Activated CD4-positive, alpha-beta T cell treated with anti-CD3 and anti-CD28 coated beads, Interleukin-2, Interleukin-6, amounts not matched to agents 100 ng/mL and 50 ng/mL, durations not matched to agents 16 hours and 8 hours (primary cell): Measurements from ENCODE around the gene RPRM.
A peak's percentile ranks its signal among the peaks of the same experiment; 100 is the strongest.
"Not testable (repeated sequence)": the region's sequence is repeated elsewhere in the genome, so short reads cannot be mapped to it uniquely, and the experiment has no call there.

Experiments
- DNase-seq: peaks from one replicate; pipeline ENCODE4 v3.0.0-alpha.2; 2020

Gene RPRM

DNA sequence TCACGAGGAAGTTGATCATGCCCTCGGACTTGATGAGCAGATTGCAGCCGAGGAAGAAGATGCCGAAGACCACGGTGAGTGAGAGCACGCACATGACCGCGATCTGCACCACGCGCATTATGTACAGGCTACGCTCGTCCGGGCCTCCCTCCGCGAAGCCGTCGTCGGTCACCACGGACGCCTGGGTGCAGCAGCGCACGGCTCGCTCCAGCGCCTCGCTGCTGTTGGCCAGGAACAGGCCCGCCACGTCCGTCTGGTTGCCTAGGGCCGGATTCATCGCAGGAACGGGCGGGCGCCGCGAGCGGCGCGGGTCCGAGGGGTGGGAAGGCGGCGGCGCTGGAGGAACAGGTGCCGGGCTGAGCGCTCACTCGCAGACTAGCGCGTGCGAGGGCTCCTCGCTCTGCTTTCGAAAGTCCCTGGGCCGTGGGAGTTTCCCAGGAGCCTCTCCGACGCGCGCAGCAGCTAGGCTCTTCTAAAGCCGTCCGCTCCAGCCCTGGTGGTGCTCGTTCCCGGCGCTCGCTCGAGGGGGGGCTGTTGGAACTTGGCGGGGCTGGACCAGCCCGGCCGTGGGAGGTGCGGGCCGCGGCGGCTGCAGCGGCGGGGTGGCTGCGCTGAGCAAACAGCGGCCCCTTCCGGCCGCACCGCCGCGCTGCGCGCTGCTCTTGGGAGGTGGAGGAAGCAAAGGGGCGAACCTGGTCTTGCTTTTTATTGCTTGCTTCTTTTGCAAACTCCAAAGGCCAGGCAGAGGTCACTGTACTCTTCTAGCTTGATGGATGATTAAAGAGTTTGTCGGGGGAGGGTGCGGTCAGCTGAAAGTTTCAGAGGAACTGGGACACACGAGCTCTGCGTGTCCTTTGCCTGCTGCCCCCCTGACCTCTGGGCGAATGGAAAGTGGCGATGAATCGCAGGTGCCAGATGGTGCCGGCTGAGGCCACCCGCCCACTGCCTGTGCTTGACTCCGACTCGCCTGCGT lies at the start of gene RPRM:
RPRM (minus strand) TSS at position 474 of the 973 bp plus-strand sequence; CDS start at position 277, 197 bp downstream.
- peak; percentile 74 for DNase-seq

DNA sequence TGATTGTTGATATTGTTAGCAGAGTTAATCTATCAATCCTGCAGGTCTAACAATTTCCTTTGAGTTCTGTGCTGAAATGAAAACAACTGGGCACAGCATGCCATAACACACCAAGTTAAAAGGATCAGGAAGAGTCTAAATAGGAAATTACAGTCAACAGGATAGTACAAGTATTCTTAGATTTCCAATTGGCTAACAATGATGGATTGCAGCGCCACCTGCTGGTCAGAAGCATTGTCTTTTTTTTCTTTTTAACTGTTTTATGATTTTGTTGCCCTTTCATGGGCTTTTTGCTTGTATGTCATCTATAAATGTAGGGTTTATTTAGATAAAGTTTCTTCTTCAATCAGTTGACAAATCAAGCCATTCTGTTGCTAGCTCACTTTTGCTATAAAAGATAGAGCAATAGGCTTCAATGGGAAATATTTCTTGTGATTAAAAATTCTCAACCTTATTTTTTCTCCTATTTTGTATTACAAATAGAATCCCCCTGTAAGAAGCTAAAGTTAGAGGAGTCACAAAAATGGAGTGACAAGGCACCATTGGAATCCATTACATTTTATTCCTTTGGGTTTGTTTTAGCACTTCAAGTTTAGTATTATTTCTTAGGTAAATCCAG lies 40.8 kb upstream of the RPRM start:
- DNase-seq = peak; percentile 54

DNA sequence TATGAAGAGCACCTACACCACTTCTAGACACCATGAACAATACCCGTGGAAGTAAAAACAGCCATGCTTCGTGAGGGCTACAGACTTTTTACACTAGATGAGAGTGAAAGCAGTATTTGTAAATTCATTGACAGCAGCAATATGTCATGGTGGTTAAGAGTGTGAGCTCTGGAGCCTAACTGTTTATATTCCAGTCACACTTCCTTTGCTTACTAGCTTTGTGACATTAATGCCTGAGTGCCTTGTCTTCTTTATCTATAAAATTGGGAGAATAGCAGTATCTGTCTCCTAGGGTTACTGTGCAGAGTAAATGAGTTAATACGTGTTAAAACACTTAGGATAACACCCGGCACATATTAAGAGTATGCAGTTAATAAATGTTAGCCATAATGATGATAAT lies 33.8 kb upstream of the RPRM start:
- DNase-seq = no peak

GRCh38 chr2:153510996-153511395 lies 32.4 kb upstream of the RPRM start:
- DNase-seq = no peak

GRCh38 chr2:153509133-153509532 lies 30.6 kb upstream of the RPRM start:
- no peak for DNase-seq

DNA sequence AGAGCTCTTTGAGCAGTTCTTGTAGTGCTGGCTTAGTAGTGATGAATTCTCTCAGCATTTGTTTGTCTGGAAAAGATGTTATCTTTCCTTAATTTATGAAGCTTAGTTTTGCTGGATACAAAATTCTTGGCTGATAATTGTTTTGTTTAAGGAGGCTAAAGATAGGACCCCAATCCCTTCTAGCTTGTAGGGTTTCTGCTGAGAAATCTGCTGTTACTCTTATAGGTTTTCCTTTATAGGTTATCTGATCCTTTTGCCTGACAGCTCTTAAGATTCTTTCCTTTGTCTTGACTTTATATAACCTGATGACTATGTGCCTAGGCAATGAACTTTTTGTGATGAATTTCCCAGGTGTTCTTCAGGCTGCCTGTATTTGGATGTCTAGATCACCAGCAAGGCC lies 27.9 kb upstream of the RPRM start:
- DNase-seq = not testable (repeated sequence)

DNA sequence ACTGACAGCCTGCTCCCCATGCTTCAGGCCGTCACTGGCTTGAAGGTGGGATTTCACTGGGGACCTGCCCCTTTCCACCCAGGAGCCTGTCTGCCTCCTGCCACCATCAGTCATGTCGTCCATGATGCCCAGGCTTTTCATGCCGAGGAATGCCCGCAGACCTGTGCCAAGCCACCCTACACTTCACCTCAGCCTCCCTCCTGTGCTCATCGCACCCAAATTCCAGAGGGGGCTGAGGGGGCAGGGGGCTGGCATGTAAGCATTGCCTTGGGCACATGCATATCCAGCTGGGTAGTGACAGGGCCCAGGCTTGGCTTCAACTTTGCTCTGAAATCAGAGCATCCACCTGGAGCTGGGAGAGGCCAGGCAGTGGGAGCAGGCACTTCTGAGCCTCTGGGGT lies 20.9 kb upstream of the RPRM start:
- no peak for DNase-seq

DNA sequence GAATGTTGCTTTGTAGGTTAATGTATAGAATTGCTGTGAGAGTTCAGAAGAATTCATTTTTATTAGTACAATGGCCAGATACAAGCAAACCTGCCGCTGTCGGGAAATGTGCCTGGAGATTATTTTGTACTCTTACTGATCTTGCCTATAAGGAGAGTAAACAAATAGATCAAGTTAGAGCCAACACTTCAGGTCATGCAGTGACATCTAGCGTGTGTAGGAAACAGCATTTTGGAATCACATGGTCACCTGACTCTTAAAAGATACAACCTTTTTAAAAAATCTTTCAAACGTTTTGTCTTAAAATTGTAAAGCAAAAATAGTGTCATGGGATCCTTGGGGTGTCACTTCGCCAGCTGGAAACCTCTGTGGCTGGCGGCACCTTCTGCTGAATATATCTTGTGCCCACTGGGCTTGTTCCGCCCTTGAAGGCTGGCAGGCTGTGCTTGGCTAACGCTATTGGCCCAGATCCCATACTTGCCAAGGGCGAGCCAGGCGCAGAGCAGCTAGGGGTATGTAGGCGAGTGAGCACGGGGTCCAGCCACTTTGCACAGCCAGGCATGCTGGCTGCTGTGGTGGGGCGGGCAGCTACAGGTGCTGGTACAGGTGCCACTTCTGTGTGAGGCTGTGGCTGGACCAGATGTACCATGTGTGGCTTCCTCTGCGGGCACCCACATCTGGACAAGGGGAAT lies 19.5 kb upstream of the RPRM start:
- no peak for DNase-seq

- DNase-seq = no peak
These were observed 17.2 kb upstream of the RPRM start for GRCh38 chr2:153495725-153496124.

DNA sequence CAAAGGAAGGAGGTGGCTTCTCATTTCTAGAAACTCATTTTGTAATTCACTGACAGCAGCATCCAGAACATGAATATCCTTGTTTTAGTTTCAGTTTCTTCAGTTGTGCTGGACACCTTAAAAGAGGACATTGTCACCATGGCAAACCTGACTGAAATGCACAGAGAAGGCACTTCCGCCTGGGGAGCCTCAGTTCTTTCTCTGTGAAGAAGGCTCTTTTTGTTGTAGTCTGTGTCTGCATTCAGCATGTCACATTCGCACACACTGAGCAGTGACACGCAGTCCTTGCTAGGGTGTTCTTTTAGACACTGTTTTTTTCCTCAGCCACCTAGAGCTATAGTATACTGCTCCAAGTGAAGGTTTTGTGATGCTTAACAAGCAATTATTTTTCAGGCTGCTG lies 9.5 kb upstream of the RPRM start:
- no peak for DNase-seq

DNA sequence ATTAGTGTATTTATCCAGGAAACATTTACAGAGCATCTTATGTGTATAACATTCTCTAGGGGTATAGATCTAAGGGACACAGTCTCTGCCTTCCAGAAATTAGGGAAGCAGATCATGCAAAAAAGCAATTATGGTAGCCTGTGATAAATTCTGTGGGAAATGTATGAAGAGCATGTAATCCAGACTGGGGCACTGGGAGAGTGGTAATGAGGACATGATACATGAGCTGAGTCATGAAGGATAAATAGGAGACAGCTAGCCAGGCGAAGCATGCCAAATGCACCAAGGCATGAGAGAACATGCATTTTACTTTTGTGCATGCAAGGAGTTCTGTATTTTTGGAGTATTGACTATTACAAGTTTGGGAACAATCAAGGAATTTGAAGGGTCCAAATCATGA lies 8.9 kb upstream of the RPRM start:
- DNase-seq = no peak

DNA sequence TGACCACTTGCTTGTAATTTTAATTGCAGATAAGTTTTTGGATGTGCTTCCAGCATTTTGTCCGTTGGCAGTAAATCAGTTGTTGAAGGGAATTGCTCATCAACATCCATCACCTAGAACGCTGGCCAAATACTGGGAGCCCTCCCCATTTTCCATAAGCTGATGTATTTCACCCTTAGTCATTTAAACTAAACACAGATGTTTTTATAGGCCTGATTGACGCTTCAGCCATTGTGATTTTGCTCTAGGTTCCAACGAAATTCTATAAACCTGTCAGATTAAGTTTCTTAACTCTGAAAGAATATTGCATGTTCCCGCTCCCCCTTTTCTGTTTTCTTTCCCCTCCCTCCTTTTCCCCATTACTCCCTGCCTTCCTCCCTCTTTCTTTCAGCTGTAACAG lies 1.0 kb upstream of the RPRM start:
- no peak for DNase-seq

- no peak for DNase-seq
These were observed 800 bp downstream of the RPRM start for GRCh38 chr2:153477636-153478288.

DNA sequence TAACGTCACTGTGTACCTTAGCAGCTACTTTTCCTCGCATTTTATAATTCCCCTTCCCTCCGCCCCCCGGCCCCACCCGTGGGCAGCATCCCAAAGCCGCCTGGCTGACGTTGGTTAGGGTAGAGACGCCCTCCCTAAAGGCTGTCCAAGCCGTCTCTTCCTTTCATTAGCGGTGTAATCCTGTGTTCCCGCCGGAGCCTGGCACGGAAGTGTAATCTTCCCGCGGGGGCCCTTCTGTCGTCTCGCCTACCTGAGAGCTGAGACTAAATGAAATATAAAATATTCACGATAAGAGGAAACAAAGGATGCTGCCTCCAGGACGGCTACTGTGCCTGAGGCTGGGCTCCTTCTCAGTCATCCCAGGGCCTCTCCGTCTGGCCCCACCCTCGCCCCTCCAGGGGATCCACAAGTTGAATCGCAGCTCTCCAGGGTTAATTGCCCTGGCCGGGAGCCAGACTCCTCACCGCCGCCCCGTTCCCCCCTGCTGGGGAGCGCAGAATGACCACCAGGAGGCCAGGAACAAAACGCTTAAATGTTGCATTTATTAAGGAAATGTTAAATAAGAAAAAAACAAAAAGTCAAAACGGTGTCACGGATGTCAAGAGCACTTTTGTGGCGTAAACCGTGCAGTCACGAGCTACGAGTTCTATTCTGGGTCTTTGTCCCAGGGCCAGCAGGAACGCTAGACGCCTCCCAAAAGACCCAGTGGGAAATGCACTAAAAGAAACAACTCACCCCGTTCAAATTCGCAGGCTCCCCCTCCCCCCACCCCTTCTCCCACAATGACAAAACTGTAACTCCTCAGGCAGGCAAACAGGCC lies 1.5 kb downstream of the RPRM start:
- DNase-seq = no peak

GRCh38 chr2:153476491-153476815 lies 2.1 kb downstream of the RPRM start:
- DNase-seq = no peak

DNA sequence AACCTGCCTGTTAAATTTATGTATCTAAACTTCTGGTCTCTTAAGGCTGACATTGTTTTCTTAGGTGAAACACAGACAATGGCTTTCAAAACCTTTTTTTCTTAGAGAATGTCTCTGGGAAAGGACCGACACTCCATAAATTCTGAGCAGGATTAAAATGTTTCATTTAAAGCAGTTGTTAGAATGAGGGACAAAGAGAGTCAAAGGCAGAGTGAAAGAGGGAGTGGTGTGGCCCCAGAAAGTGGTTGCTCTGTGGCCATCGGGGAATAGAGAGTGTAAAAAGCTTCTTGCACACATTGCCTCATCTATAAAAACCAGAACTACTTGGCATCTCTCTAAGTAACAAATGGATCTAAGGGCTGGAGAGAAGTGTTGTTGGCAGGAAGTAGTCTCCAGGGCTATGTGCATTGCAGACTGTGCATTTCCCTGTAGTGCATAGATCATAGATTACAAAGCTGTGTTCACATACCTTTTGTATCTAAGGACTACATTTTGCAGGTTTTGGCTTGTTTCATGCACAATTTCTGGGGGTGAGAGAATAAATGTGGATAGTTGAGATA lies 3.6 kb downstream of the RPRM start:
- no peak for DNase-seq

GRCh38 chr2:153474407-153474806 lies 4.2 kb downstream of the RPRM start:
- DNase-seq = no peak

- DNase-seq = no peak
These were observed 7.7 kb downstream of the RPRM start for GRCh38 chr2:153470867-153471266.

GRCh38 chr2:153464395-153464794 lies 14.2 kb downstream of the RPRM start:
- no peak for DNase-seq

DNA sequence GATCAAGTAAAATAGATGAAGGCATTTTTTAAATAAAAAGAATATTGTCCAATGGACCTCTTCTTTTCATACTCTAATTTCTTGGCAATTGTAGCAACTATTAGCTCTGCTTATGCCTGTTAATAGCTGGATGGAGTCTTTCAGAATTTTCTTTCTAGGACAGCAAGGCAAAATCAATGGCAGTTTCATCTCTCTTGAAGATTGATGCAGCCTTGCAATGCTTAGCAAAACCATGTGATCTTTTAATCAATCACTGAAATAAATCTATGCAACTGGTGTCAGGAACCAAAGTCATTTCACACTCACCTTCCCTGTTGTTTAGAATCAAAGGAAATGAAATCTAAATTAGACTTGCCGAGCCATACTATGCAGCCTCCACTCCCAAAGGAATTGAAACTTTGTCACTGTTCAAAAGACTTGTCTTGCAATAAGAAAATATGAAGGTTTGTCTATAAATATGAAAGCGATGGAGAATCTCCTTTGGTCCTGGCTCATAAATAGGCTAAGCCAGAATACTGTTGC lies 16.2 kb downstream of the RPRM start:
- no peak for DNase-seq

- DNase-seq = no peak
These were observed 17.1 kb downstream of the RPRM start for GRCh38 chr2:153461453-153461852.

GRCh38 chr2:153455861-153456260 lies 22.7 kb downstream of the RPRM start:
- DNase-seq = no peak
